SK-N-SH (cell line): Measurements from ENCODE around the gene CD209. TPM values are rescaled to one million over a fixed set of nuclear protein-coding genes. Genes with fewer than 3 reads are reported as not detected.

Experiments used
- CTCF ChIA-PET: fragments of 300-600, 350-600 bp; formaldehyde crosslinking; extraction: SDS; loops from one replicate; lab custom pipeline; 2021; lab: Yijun Ruan, JAX
- POLR2A ChIA-PET: fragments of 350-600 bp; sonication (Branson Sonifier 250); formaldehyde crosslinking; extraction: SDS; loops from one replicate; lab custom pipeline; 2020; ENCODE audit warnings: antibody characterized with exemption, inconsistent platforms; lab: Yijun Ruan, JAX
- DNase-seq: peaks from one replicate; pipeline ENCODE4 v3.0.0; 2012
- H2AFZ ChIP-seq: fragments of 200-600 bp; sonication (generic); 2 replicates; pipeline ENCODE4 v1.8.1; 2016; ENCODE audit warnings: antibody characterized with exemption, mild to moderate bottlenecking, low read depth
- H3F3A ChIP-seq: fragments of 200-600 bp; sonication (generic); replicated peaks from 2 replicates; pipeline ENCODE3; 2016; ENCODE audit warnings: antibody characterized with exemption, mild to moderate bottlenecking; ENCODE audit not compliant: insufficient read depth
- H3K27ac ChIP-seq, 2 experiments: fragments of 200-500 bp in 1 of 2; fragments of 200-600 bp in 1 of 2; sonication (Bioruptor generic) in 1 of 2; sonication (generic), shearing (Covaris generic) in 1 of 2; 2 replicates each; pipeline versions ENCODE4 v1.5.1 to v1.6.1; 2014 to 2016; ENCODE audit warnings: low read depth in 2 of 2, inconsistent platforms in 1 of 2, low read length in 1 of 2, mild to moderate bottlenecking in 1 of 2, mixed read lengths in 1 of 2
- H3K27me3 ChIP-seq: fragments of 200-600 bp; sonication (generic), shearing (Covaris generic); 2 replicates; pipeline ENCODE4 v1.6.1; 2016; ENCODE audit warnings: mixed run types; ENCODE audit not compliant: insufficient read depth
- H3K36me3 ChIP-seq, 2 experiments: fragments of 200-500 bp in 1 of 2; fragments of 200-600 bp in 1 of 2; sonication (Bioruptor generic) in 1 of 2; sonication (generic) in 1 of 2; replicated peaks in 1 of 2; 2 replicates each; pipeline versions ENCODE3 to v1.5.1; 2014 to 2016; ENCODE audit warnings: low read length in 1 of 2, mild to moderate bottlenecking in 1 of 2; ENCODE audit not compliant: insufficient read depth in 2 of 2, control insufficient read depth in 1 of 2
- H3K4me1 ChIP-seq, 2 experiments: fragments of 200-500 bp in 1 of 2; fragments of 200-600 bp in 1 of 2; sonication (Bioruptor generic) in 1 of 2; sonication (generic), shearing (Covaris generic) in 1 of 2; 2 replicates each; pipeline versions ENCODE4 v1.5.1 to v1.6.1; 2014 to 2016; ENCODE audit warnings: low read depth in 1 of 2, low read length in 1 of 2, mixed run types in 1 of 2; ENCODE audit not compliant: insufficient read depth in 2 of 2, control insufficient read depth in 1 of 2
- H3K4me2 ChIP-seq: fragments of 200-600 bp; sonication (generic), shearing (Covaris generic); 2 replicates; pipeline ENCODE4 v1.6.1; 2017; ENCODE audit warnings: mixed run types
- H3K4me3 ChIP-seq, 2 experiments: fragments of 200-500 bp in 1 of 2; fragments of 200-600 bp in 1 of 2; sonication (Bioruptor generic) in 1 of 2; sonication (generic), shearing (Covaris generic) in 1 of 2; 2 replicates each; pipeline versions ENCODE4 v1.5.1 to v1.8.1; 2014 to 2016; ENCODE audit warnings: low read depth in 2 of 2, inconsistent platforms in 1 of 2, low read length in 1 of 2, mild to moderate bottlenecking in 1 of 2, mixed read lengths in 1 of 2, moderate library complexity in 1 of 2
- H3K79me2 ChIP-seq: fragments of 200-600 bp; sonication (generic); 2 replicates; pipeline ENCODE4 v1.8.1; 2017; ENCODE audit warnings: mild to moderate bottlenecking; ENCODE audit not compliant: insufficient read depth
- H3K9ac ChIP-seq: fragments of 200-600 bp; sonication (generic); 2 replicates; pipeline ENCODE4 v1.6.1; 2017; ENCODE audit warnings: mixed run types
- H3K9me2 ChIP-seq: fragments of 200-600 bp; sonication (generic); 2 replicates; pipeline ENCODE4 v1.6.1; 2017; ENCODE audit warnings: mixed run types
- H3K9me3 ChIP-seq: fragments of 200-600 bp; sonication (generic); 2 replicates; pipeline ENCODE4 v1.6.1; 2017; ENCODE audit warnings: mixed run types, mild to moderate bottlenecking, moderate library complexity
- H4K20me1 ChIP-seq: fragments of 200-600 bp; sonication (generic); 2 replicates; pipeline ENCODE4 v1.6.1; 2017; ENCODE audit warnings: mild to moderate bottlenecking, mixed run types; ENCODE audit not compliant: insufficient read depth
- CTCF ChIP-seq: fragments of 200-600 bp; sonication (generic); IDR thresholded peaks from 2 replicates; pipeline ENCODE4 v1.6.1; 2017; ENCODE audit warnings: antibody characterized with exemption, mild to moderate bottlenecking, moderate library complexity
- ELF1 ChIP-seq: IDR thresholded peaks from 2 replicates; pipeline ENCODE4 v1.4.0; 2012
- EP300 ChIP-seq, 2 experiments: IDR thresholded peaks; 2 replicates each; pipeline versions ENCODE4 v1.4.0 to v1.6.1; 2012; ENCODE audit warnings: borderline replicate concordance in 1 of 2, low read depth in 1 of 2, low read length in 1 of 2
- EZH2phosphoT487 ChIP-seq: fragments of 200-600 bp; sonication (generic); IDR thresholded peaks from 2 replicates; pipeline ENCODE4 v1.6.1; 2017; ENCODE audit warnings: low read depth, mixed run types, mild to moderate bottlenecking, antibody characterized with exemption, moderate library complexity, borderline replicate concordance
- FOXM1 ChIP-seq: IDR thresholded peaks from 2 replicates; pipeline ENCODE4 v1.4.0; 2012; ENCODE audit warnings: low read depth, mild to moderate bottlenecking
- GATA2 ChIP-seq: sonication (generic); formaldehyde crosslinking; IDR thresholded peaks from 2 replicates; pipeline ENCODE4 v1.5.0; 2020; ENCODE audit warnings: mild to moderate bottlenecking, missing genetic modification reagents
- MAX ChIP-seq: IDR thresholded peaks from 2 replicates; pipeline ENCODE4 v1.4.0; 2012; ENCODE audit warnings: low read depth
- MEF2A ChIP-seq: IDR thresholded peaks from 2 replicates; pipeline ENCODE4 v1.4.0; 2012; ENCODE audit warnings: low read depth, borderline replicate concordance
- NFIC ChIP-seq: IDR thresholded peaks from 2 replicates; pipeline ENCODE4 v1.4.0; 2012; ENCODE audit warnings: borderline replicate concordance
- PBX3 ChIP-seq: IDR thresholded peaks from 2 replicates; pipeline ENCODE4; 2012
- POLR2AphosphoS5 ChIP-seq: IDR thresholded peaks from 2 replicates; pipeline ENCODE4 v1.6.1; 2012; ENCODE audit warnings: low read depth, low read length
- RAD21 ChIP-seq: IDR thresholded peaks from 2 replicates; pipeline ENCODE4 v1.6.1; 2012; ENCODE audit warnings: mild to moderate bottlenecking, low read length
- RFX5 ChIP-seq: IDR thresholded peaks from 2 replicates; pipeline ENCODE4 v1.6.1; 2012; ENCODE audit warnings: mild to moderate bottlenecking, improper control_type of control experiment, low read length
- RXRA ChIP-seq: IDR thresholded peaks from 2 replicates; pipeline ENCODE4 v1.4.0; 2012; ENCODE audit warnings: low read depth, mild to moderate bottlenecking, borderline replicate concordance
- SIN3A ChIP-seq: IDR thresholded peaks from 2 replicates; pipeline ENCODE4 v1.6.1; 2012; ENCODE audit warnings: low read depth, mild to moderate bottlenecking, low read length, moderate library complexity, borderline replicate concordance
- SMC3 ChIP-seq: IDR thresholded peaks from 2 replicates; pipeline ENCODE4 v1.6.1; 2012; ENCODE audit warnings: low read depth, low read length, improper control_type of control experiment
- TCF12 ChIP-seq: IDR thresholded peaks from 2 replicates; pipeline ENCODE4 v1.4.0; 2012
- TEAD4 ChIP-seq: IDR thresholded peaks from 2 replicates; pipeline ENCODE4 v1.4.0; 2012; ENCODE audit warnings: mild to moderate bottlenecking, borderline replicate concordance; ENCODE audit not compliant: insufficient read depth
- USF2 ChIP-seq: fragments of 150-350 bp; IDR thresholded peaks from 2 replicates; pipeline ENCODE4 v1.6.1; 2017; ENCODE audit warnings: antibody characterized with exemption, low read length, low read depth, borderline replicate concordance
- ZBTB33 ChIP-seq: IDR thresholded peaks from 2 replicates; pipeline ENCODE4 v1.4.0; 2012; ENCODE audit warnings: low read depth, borderline replicate concordance
- WGBS: methylation state at CpG from one replicate; pipeline ENCODE4 v1.1.6; 2017; ENCODE audit warnings: low lambda C conversion rate; 5-methylcytosine and 5-hydroxymethylcytosine counted together
- polyA plus RNA-seq, 3 experiments: library from polyadenylated mRNA; depleted of rRNA; stranded (reverse); fragments of >200 nt; gene quantifications; 2 replicates each; pipeline ENCODE4 v1.2.3, GENCODE V29; 2012

The CD209 gene
- polyA plus RNA-seq, 1 of the 3 experiments (the other 2 are of a cell fraction) = not detected

- no peak overlapping the region for H3K9ac ChIP-seq
- H3F3A ChIP-seq = no peaks in the 10 kb centered on the region
- ChIA-PET POLR2A (no interaction called here), CTCF (interaction anchor here (1.5 to 2.9 kb wide), 3 partner anchors 11 to 220 kb away, joined by 4 to 11 read pairs (median 8); no protein-coding TSS in a partner anchor)
- H3K27ac ChIP-seq = no peak overlapping the region
- H3K4me3 ChIP-seq = no peak overlapping the region
- H3K27me3 ChIP-seq = peaks cover 61% of the 10 kb centered on the region
- no peak for DNase-seq
- no peaks in the 10 kb centered on the region for H4K20me1 ChIP-seq
- no peak overlapping the region for H2AFZ ChIP-seq
- no peak for TF ChIP-seq RXRA
- no peak for TF ChIP-seq RAD21
- TF ChIP-seq MAX = no peak
- no peak for TF ChIP-seq NFIC
- TF ChIP-seq POLR2AphosphoS5 = no peak
- no peak for TF ChIP-seq TCF12
- TF ChIP-seq SMC3 = no peak
- no peak for TF ChIP-seq GATA2 (CRISPR knock-in tag)
- TF ChIP-seq MEF2A = no peak
- TF ChIP-seq PBX3 = no peak
- TF ChIP-seq EZH2phosphoT487 = no peak
- no peak for TF ChIP-seq RFX5
- no peak for TF ChIP-seq EP300 (IDR thresholded peaks at IDR 0.05; ENCODE audit: borderline replicate concordance in 1 of 2, low read depth in 1 of 2, low read length in 1 of 2)
- no peak for TF ChIP-seq SIN3A
- TF ChIP-seq USF2 = no peak
- no peak for TF ChIP-seq TEAD4
- no peak for TF ChIP-seq FOXM1
- no peak for TF ChIP-seq ELF1
- TF ChIP-seq CTCF = no peak
- TF ChIP-seq ZBTB33 = no peak
- H3K4me2 ChIP-seq = no peak overlapping the region
- WGBS = 2% methylated on average over 10 of the region's 67 CpGs
- no peaks in the 10 kb centered on the region for H3K4me1 ChIP-seq
- no peaks in the 10 kb centered on the region for H3K9me2 ChIP-seq
- no peaks in the 10 kb centered on the region for H3K36me3 ChIP-seq
- no peaks in the 10 kb centered on the region for H3K9me3 ChIP-seq
- H3K79me2 ChIP-seq = no peaks in the 10 kb centered on the region
These were observed 41.0 kb upstream of the CD209 start for GRCh38 chr19:7788178-7788932.
